OCI-LY3 (cell line): Measurements from ENCODE around the gene ARHGAP30.

Experiments used
- CTCF ChIP-seq: fragments of 200-600, 300-600 bp; sonication (generic); IDR thresholded peaks from 2 replicates; pipeline ENCODE4 v1.5.1; 2014; ENCODE audit warnings: antibody characterized with exemption, low read length, low read depth
- EZH2phosphoT487 ChIP-seq: fragments of 200-600 bp; shearing (Covaris generic); IDR thresholded peaks from 2 replicates; pipeline ENCODE4 v1.6.1; 2018; ENCODE audit warnings: antibody characterized with exemption, mixed run types, low read depth

DNA sequence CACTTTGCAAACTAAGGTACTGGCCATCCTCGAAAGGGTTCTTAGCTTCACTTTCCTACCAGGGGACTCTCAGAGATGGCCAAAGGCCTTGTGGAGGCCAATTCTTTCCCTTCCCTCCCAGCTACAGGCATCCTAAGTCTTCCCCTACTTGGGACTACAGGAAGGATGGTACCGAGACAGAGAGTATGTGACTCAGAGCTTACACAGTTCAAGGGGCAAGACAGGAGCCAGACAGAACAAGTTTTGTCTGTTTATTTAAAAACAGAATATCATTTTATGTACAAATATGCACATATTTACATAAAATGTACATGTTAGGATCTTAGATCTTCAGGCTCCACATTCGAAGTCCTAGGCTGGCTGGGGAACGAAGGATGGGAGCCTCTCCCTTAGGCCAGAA is 1.1 kb upstream of the ARHGAP30 start:
- TF ChIP-seq CTCF (no peak), EZH2phosphoT487 (no peak)
